Gastroesophageal sphincter (tissue), 4 donors: Measurements from ENCODE around the gene SLC39A10. TPM values are rescaled to one million over a fixed set of nuclear protein-coding genes. Genes with fewer than 3 reads are reported as not detected.

ENCODE experiments used
- ATAC-seq: fragments of 150-250 bp; one replicate; pipeline ENCODE4 v1.9.1; 2016; ENCODE audit warnings: mild to moderate bottlenecking, moderate library complexity
- H3K27ac ChIP-seq, 4 donors: fragments of 200-600 bp; sonication (generic) in 3 of 4; 1 replicate in 3 of 4; 2 replicates in 1 of 4; pipeline ENCODE4 v1.5.1; 2016 to 2019
- H3K27me3 ChIP-seq: fragments of 200-600 bp; sonication (generic); one replicate; pipeline ENCODE4 v1.5.1; 2019
- H3K36me3 ChIP-seq, 2 donors: fragments of 200-600 bp; sonication (generic); one replicate each; pipeline ENCODE4 v1.5.1; 2019; ENCODE audit warnings: control low read depth in 1 of 2
- H3K4me1 ChIP-seq, 3 donors: fragments of 200-600 bp; sonication (generic); 1 replicate in 2 of 3; 2 replicates in 1 of 3; pipeline ENCODE4 v1.5.1; 2016 to 2019; ENCODE audit warnings: control low read depth in 2 of 3
- H3K4me3 ChIP-seq, 2 donors: fragments of 200-600 bp; sonication (generic); one replicate each; pipeline ENCODE4 v1.5.1; 2019; ENCODE audit warnings: mild to moderate bottlenecking in 1 of 2, moderate library complexity in 1 of 2
- H3K9me3 ChIP-seq, 3 donors: fragments of 200-600 bp; sonication (generic); one replicate each; pipeline ENCODE4 v1.5.1; 2017 to 2019; ENCODE audit warnings: control low read depth in 2 of 3
- EP300 ChIP-seq: sonication (generic); formaldehyde crosslinking; IDR thresholded peaks from one replicate; pipeline ENCODE4 v1.6.1; 2017; ENCODE audit warnings: antibody characterized with exemption, mild to moderate bottlenecking
- POLR2A ChIP-seq, 2 donors: fragments of 450-650 bp; IDR thresholded peaks; one replicate each; pipeline ENCODE4 v1.6.1; 2017; ENCODE audit warnings: antibody characterized with exemption in 2 of 2, mild to moderate bottlenecking in 2 of 2, moderate library complexity in 1 of 2
- POLR2AphosphoS5 ChIP-seq: sonication (generic); formaldehyde crosslinking; IDR thresholded peaks from one replicate; pipeline ENCODE4 v1.6.1; 2017; ENCODE audit warnings: antibody characterized with exemption
- WGBS, 2 donors: methylation state at CpG; one replicate each; pipeline ENCODE4 v1.1.5; 2018; ENCODE audit warnings: low coverage in 1 of 2; 5-methylcytosine and 5-hydroxymethylcytosine counted together
- total RNA-seq, 4 donors: library from RNA; depleted of rRNA; stranded (reverse); fragments of >200 nt; gene quantifications; one replicate each; pipeline ENCODE4 v1.1.0, GENCODE V29; 2016
- TF ChIP-seq, protein P1 (sequence below), 4 experiments: fragments of 200-600 bp in 2 of 4; fragments of 450-650 bp in 2 of 4; sonication (generic) in 1 of 4; IDR thresholded peaks; one replicate each; pipeline ENCODE4 v1.5.1; 2017 to 2019; ENCODE audit warnings: antibody characterized with exemption in 4 of 4, mild to moderate bottlenecking in 2 of 4, moderate library complexity in 2 of 4

The SLC39A10 gene
- total RNA-seq, 4 donors from 2014 or later = 7.1 to 14.6 (median 9.5) TPM

DNA sequence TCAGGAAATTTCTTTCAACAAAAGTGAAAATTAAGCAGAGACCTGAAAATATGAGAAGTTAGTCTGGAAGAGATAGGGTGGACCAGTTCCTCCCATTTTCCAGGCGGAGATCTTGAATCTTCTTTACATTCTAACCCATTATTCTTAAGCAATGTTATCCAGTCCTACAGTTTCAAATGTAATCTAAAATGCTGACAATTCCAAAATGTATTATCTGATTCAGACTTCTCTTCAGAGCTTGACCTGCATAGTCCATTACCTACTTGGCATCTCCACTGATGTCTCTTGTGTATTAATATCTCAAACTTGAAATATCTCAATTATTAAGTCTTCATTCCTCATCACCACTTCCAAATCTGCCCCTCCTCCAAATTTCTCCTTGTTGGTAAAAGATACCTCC, 28.4 kb upstream of the SLC39A10 start:
- no peak for ATAC-seq
- Histone ChIP-seq H3K4me1 (no peaks in the 10 kb centered on the region), H3K27me3 (no peaks in the 10 kb centered on the region), H3K36me3 (no peaks in the 10 kb centered on the region), H3K4me3 (no peak overlapping the region), H3K9me3 (no peaks in the 10 kb centered on the region), H3K27ac (no peak overlapping the region)
- TF ChIP-seq POLR2A (IDR thresholded peaks at IDR 0.05) (no peak), POLR2AphosphoS5 (no peak), EP300 (no peak)
- TF ChIP-seq, protein P1, sequence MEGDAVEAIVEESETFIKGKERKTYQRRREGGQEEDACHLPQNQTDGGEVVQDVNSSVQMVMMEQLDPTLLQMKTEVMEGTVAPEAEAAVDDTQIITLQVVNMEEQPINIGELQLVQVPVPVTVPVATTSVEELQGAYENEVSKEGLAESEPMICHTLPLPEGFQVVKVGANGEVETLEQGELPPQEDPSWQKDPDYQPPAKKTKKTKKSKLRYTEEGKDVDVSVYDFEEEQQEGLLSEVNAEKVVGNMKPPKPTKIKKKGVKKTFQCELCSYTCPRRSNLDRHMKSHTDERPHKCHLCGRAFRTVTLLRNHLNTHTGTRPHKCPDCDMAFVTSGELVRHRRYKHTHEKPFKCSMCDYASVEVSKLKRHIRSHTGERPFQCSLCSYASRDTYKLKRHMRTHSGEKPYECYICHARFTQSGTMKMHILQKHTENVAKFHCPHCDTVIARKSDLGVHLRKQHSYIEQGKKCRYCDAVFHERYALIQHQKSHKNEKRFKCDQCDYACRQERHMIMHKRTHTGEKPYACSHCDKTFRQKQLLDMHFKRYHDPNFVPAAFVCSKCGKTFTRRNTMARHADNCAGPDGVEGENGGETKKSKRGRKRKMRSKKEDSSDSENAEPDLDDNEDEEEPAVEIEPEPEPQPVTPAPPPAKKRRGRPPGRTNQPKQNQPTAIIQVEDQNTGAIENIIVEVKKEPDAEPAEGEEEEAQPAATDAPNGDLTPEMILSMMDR (IDR thresholded peaks at IDR 0.05) = no peak
- WGBS, 2 donors = 100% methylated on average over 1 of the region's 1 CpG

DNA sequence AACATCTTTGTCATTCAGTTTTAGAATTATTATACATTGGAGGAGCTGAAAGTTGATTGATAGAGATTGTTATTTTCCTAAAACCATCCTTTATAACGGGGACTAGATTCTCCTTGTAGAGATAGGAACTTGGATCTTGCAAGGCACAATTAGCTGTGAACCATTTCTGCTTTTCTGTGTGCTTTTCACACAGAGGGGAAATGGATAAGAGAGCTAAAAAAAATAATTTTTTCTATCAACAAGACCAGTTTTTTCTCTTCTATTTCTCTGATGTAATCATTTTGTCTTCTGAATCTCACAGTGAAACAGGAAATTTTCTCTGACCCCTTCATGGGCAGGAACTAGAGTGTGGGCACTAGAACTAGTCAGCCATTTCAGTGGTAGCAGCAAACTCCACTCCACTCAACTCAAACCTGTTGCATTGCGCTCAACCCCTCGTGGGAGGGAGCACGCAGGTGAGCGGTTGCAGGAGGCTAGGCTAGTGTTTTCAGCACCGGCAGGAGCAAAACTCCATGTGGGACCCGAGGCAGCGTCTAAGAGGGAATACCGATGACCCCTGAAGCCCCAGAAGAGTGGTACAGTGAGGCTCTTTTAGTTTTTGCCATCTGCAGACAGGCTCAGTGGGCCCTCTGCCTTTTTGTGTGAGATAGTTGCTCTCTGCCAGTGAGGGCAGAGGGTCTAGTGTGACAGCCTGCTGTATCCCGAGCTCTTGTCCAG, 24.0 kb upstream of the SLC39A10 start:
- H3K4me1 ChIP-seq = no peaks in the 10 kb centered on the region
- no peaks in the 10 kb centered on the region for H3K9me3 ChIP-seq
- no peak for ATAC-seq
- TF ChIP-seq EP300 = no peak
- no peak for TF ChIP-seq POLR2A (IDR thresholded peaks at IDR 0.05)
- no peak for TF ChIP-seq POLR2AphosphoS5
- TF ChIP-seq, protein P1 (IDR thresholded peaks at IDR 0.05) = no peak
- H3K4me3 ChIP-seq = no peak overlapping the region
- no peak overlapping the region for H3K27ac ChIP-seq
- H3K36me3 ChIP-seq = no peaks in the 10 kb centered on the region
- H3K27me3 ChIP-seq = no peaks in the 10 kb centered on the region
- WGBS, 2 donors = 62 to 94% methylated on average over 2 to 3 of the region's 10 CpGs

DNA sequence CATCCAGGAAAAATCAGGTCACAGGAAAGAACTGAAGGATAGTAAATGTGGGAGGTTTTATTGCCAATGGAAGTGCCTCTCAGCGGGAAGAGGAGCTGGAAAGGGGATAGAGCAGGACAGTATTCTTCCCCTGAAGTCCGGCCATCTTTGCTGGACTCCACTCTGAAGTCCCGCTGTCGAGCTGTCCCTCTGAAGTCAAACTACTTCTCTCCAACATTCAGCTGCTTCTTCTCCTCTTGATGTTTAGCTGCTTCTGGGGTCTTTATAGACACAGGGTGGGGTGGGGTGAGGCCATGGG, 23.5 kb upstream of the SLC39A10 start:
- no peak for ATAC-seq
- Histone ChIP-seq H3K9me3 (no peaks in the 10 kb centered on the region), H3K27ac (no peak overlapping the region), H3K4me1 (no peaks in the 10 kb centered on the region), H3K36me3 (no peaks in the 10 kb centered on the region), H3K4me3 (no peak overlapping the region), H3K27me3 (no peaks in the 10 kb centered on the region)
- WGBS, 2 donors = 83 to 93% methylated on average over 4 of the region's 4 CpGs
- TF ChIP-seq EP300 (no peak), POLR2AphosphoS5 (no peak), POLR2A (IDR thresholded peaks at IDR 0.05) (no peak)
- TF ChIP-seq, protein P1 (IDR thresholded peaks at IDR 0.05) = no peak

DNA sequence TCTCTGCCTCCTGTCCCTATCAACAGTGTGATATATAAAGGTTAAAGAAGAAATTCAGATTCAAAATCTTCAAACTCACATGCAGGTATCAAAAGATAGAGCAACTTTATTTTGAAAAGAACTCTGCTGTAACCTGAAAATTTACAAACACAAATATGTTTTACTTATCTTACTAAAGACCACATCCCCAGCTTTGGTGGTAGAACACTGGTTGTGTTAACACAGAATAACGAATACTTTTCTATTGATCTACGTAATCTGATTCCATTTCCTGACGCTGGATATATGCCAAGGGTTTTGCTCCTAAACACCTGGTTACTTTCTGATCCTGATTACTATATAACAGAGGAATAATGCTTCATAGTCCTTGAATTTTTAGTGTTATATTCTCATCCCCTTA, 23.1 kb upstream of the SLC39A10 start:
- no peak overlapping the region for H3K4me3 ChIP-seq
- no peaks in the 10 kb centered on the region for H3K9me3 ChIP-seq
- H3K27me3 ChIP-seq = no peaks in the 10 kb centered on the region
- H3K27ac ChIP-seq = no peak overlapping the region
- H3K36me3 ChIP-seq = no peaks in the 10 kb centered on the region
- WGBS, 2 donors = 87 to 97% methylated on average over 3 of the region's 3 CpGs
- TF ChIP-seq POLR2AphosphoS5 (no peak), EP300 (no peak), POLR2A (IDR thresholded peaks at IDR 0.05) (no peak)
- TF ChIP-seq, protein P1 (IDR thresholded peaks at IDR 0.05) = no peak
- no peaks in the 10 kb centered on the region for H3K4me1 ChIP-seq
- ATAC-seq = no peak

DNA sequence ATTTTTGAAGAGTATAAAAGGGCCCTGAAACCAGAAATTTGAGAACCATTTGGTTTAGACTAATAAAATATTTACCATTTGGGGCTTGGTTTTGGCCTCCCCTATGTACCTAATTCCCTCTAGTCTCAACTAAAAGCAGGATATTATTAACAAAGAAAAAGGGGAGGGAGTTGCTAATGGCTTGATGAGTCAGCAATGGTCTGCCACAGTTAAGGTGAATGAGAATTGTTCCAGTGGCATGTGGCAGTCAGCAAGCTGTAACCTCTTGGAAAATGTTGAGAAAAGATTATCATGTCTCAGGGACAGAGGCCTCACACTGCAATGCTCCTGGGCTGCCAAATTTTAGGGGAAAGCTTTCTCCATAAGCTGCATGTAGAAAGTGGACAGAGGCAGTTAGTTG, 20.1 kb upstream of the SLC39A10 start:
- Histone ChIP-seq H3K36me3 (no peaks in the 10 kb centered on the region), H3K27me3 (no peaks in the 10 kb centered on the region), H3K4me3 (no peak overlapping the region), H3K9me3 (no peaks in the 10 kb centered on the region), H3K4me1 (no peaks in the 10 kb centered on the region), H3K27ac (no peak overlapping the region)
- TF ChIP-seq, protein P1 (IDR thresholded peaks at IDR 0.05) = no peak
- no peak for TF ChIP-seq EP300
- no peak for TF ChIP-seq POLR2AphosphoS5
- TF ChIP-seq POLR2A (IDR thresholded peaks at IDR 0.05) = no peak
- no peak for ATAC-seq
